SK-N-SH treated with all-trans-retinoic acid at 6 μM for 48 hours (cell line): ENCODE data around the gene ADCK1.

Experiments
- ARNTL ChIP-seq: fragments of 450-650 bp; formaldehyde crosslinking; IDR thresholded peaks from 2 replicates; pipeline ENCODE4 v1.5.0; 2020; ENCODE audit warnings: low read depth, mild to moderate bottlenecking, moderate library complexity, borderline replicate concordance
- CREB5 ChIP-seq: fragments of 250-450 bp; sonication (Bioruptor Pico); IDR thresholded peaks from 2 replicates; pipeline ENCODE4 v1.5.1; 2020; ENCODE audit warnings: low read depth, mild to moderate bottlenecking, moderate library complexity
- CSRNP3 ChIP-seq: fragments of 250-450 bp; sonication (Bioruptor Pico); IDR thresholded peaks from 2 replicates; pipeline ENCODE4 v1.5.1; 2021; ENCODE audit warnings: mild to moderate bottlenecking, moderate library complexity
- GLIS3 ChIP-seq: fragments of 250-450 bp; sonication (Bioruptor Pico); IDR thresholded peaks from 2 replicates; pipeline ENCODE4 v1.5.0; 2020; ENCODE audit warnings: mild to moderate bottlenecking, moderate library complexity
- PATZ1 ChIP-seq: fragments of 250-450 bp; sonication (Bioruptor Pico); IDR thresholded peaks from 2 replicates; pipeline ENCODE4 v1.8.0; 2020; ENCODE audit warnings: mild to moderate bottlenecking, moderate library complexity, borderline replicate concordance
- POU6F1 ChIP-seq: fragments of 250-450 bp; sonication (Bioruptor Pico); IDR thresholded peaks from 2 replicates; pipeline ENCODE4 v1.8.0; 2021; ENCODE audit warnings: low read depth, mild to moderate bottlenecking, moderate library complexity, borderline replicate concordance
- RARB ChIP-seq: fragments of 250-450 bp; sonication (Bioruptor Pico); IDR thresholded peaks from 2 replicates; pipeline ENCODE4 v1.8.0; 2021; ENCODE audit warnings: mild to moderate bottlenecking, moderate library complexity
- SNAI2 ChIP-seq: fragments of 250-450 bp; sonication (Bioruptor Pico); IDR thresholded peaks from 2 replicates; pipeline ENCODE4 v1.5.0; 2020; ENCODE audit warnings: mild to moderate bottlenecking, moderate library complexity
- TSHZ2 ChIP-seq: fragments of 250-450 bp; sonication (Bioruptor Pico); IDR thresholded peaks from 2 replicates; pipeline ENCODE4 v1.5.0; 2020; ENCODE audit warnings: mild to moderate bottlenecking, moderate library complexity
- ZFP30 ChIP-seq: fragments of 450-650 bp; formaldehyde crosslinking; IDR thresholded peaks from 2 replicates; pipeline ENCODE4 v1.5.0; 2022; ENCODE audit warnings: mild to moderate bottlenecking, moderate library complexity
- ZNF565 ChIP-seq: fragments of 450-650 bp; formaldehyde crosslinking; conservative IDR thresholded peaks from 2 replicates; pipeline ENCODE4 v1.5.0; 2020; ENCODE audit warnings: low read depth, mild to moderate bottlenecking, moderate library complexity

GRCh38 chr14:77868552-77869285, 68.8 kb downstream of the ADCK1 start:
- no peak for TF ChIP-seq TSHZ2 (CRISPR knock-in tag)
- no peak for TF ChIP-seq ZFP30 (CRISPR knock-in tag)
- no peak for TF ChIP-seq CSRNP3
- no peak for TF ChIP-seq RARB (CRISPR knock-in tag)
- no peak for TF ChIP-seq POU6F1 (CRISPR knock-in tag)
- TF ChIP-seq GLIS3 (CRISPR knock-in tag), result no peak
- no peak for TF ChIP-seq CREB5 (CRISPR knock-in tag)
- TF ChIP-seq ARNTL, result no peak
- TF ChIP-seq SNAI2 (CRISPR knock-in tag), result no peak
- no peak for TF ChIP-seq PATZ1 (CRISPR knock-in tag)
- TF ChIP-seq ZNF565, result no peak
